GM18502 (cell line): ENCODE data around the gene ZNF827.

Experiments used
- ATAC-seq: cut with Tn5 transposase; IDR thresholded peaks from one replicate; pipeline ENCODE4 v1.9.1; 2021; ENCODE audit warnings: mild to moderate bottlenecking; ENCODE audit not compliant: unreplicated experiment, poor library complexity

The ZNF827 gene

GRCh38 chr4:145868637-145869409, 69.8 kb downstream of the ZNF827 start:
- ATAC-seq = peak; percentile 77

- ATAC-seq = no peak
Measured at GRCh38 chr4:145867406-145867805, 71.2 kb downstream of the ZNF827 start.

- no peak for ATAC-seq
Measured at GRCh38 chr4:145866991-145867390, 71.6 kb downstream of the ZNF827 start.

GRCh38 chr4:145865274-145865941, 73.2 kb downstream of the ZNF827 start:
- peak; percentile 53 for ATAC-seq

- ATAC-seq = no peak
Measured at GRCh38 chr4:145863191-145863590, 75.4 kb downstream of the ZNF827 start.

GRCh38 chr4:145861336-145862318, 77.0 kb downstream of the ZNF827 start:
- ATAC-seq = no peak

- no peak for ATAC-seq
Measured at GRCh38 chr4:145860897-145861296, 77.7 kb downstream of the ZNF827 start.

- ATAC-seq = no peak
Measured at GRCh38 chr4:145860446-145860845, 78.2 kb downstream of the ZNF827 start.

GRCh38 chr4:145859926-145860325, 78.7 kb downstream of the ZNF827 start:
- ATAC-seq = no peak

GRCh38 chr4:145859426-145859825, 79.2 kb downstream of the ZNF827 start:
- no peak for ATAC-seq

GRCh38 chr4:145852256-145852839, 86.3 kb downstream of the ZNF827 start:
- no peak for ATAC-seq

- no peak for ATAC-seq
Measured at GRCh38 chr4:145851511-145852201, 87.0 kb downstream of the ZNF827 start.

GRCh38 chr4:145847764-145848163, 90.9 kb downstream of the ZNF827 start:
- no peak for ATAC-seq

GRCh38 chr4:145845118-145845517, 93.5 kb downstream of the ZNF827 start:
- ATAC-seq = no peak

- no peak for ATAC-seq
Measured at GRCh38 chr4:145843639-145844038, 95.0 kb downstream of the ZNF827 start.

GRCh38 chr4:145843148-145843547, 95.5 kb downstream of the ZNF827 start:
- ATAC-seq = no peak

- no peak for ATAC-seq
Measured at GRCh38 chr4:145842224-145842887, 96.3 kb downstream of the ZNF827 start.

GRCh38 chr4:145840801-145841200, 97.8 kb downstream of the ZNF827 start:
- ATAC-seq = no peak

- ATAC-seq = peak; percentile 96
Measured at GRCh38 chr4:145840162-145840768, 98.4 kb downstream of the ZNF827 start.
